Fibroblast of mammary gland (primary cell): ENCODE data around the gene GAP43.
A peak's percentile ranks its signal among the peaks of the same experiment; 100 is the strongest.

Experiments
- DNase-seq: peaks from one replicate; pipeline ENCODE4 v3.0.0-alpha.2; 2010; ENCODE audit warnings: low read depth
- H3K4me3 ChIP-seq: 2 replicates; pipeline ENCODE4 v1.5.1; 2011; ENCODE audit warnings: low read depth, mild to moderate bottlenecking, low read length, moderate library complexity; ENCODE audit not compliant: control insufficient read depth
- TF ChIP-seq, protein P1 (sequence below): conservative IDR thresholded peaks from 2 replicates; pipeline ENCODE4 v1.5.1; 2011; ENCODE audit warnings: low read depth, low read length, inconsistent platforms; ENCODE audit not compliant: control insufficient read depth, insufficient read depth

GAP43 gene

GRCh38 chr3:115634052-115634451, 10.7 kb downstream of the GAP43 start:
- no peak for DNase-seq
- TF ChIP-seq, protein P1, sequence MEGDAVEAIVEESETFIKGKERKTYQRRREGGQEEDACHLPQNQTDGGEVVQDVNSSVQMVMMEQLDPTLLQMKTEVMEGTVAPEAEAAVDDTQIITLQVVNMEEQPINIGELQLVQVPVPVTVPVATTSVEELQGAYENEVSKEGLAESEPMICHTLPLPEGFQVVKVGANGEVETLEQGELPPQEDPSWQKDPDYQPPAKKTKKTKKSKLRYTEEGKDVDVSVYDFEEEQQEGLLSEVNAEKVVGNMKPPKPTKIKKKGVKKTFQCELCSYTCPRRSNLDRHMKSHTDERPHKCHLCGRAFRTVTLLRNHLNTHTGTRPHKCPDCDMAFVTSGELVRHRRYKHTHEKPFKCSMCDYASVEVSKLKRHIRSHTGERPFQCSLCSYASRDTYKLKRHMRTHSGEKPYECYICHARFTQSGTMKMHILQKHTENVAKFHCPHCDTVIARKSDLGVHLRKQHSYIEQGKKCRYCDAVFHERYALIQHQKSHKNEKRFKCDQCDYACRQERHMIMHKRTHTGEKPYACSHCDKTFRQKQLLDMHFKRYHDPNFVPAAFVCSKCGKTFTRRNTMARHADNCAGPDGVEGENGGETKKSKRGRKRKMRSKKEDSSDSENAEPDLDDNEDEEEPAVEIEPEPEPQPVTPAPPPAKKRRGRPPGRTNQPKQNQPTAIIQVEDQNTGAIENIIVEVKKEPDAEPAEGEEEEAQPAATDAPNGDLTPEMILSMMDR: no peak
- H3K4me3 ChIP-seq: no peak overlapping the region

DNA sequence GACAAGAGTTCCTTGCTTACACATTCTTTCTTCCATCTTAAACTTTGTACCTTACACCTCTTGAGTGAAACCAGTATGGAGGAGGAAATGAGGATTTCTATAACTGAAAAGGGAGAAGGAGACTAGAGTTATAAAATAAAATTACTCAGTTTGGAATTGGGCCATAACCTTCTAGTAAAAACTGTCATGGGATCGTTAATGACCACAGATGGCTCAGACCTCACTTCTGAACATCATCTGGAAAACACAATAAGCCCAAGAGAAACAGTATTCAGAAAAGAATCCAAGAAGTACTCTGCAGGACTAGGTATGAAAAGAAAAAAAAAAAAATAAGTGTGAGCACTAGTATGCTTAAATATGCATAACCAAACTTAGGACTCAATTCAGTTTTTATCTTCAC, 12.1 kb downstream of the GAP43 start:
- H3K4me3 ChIP-seq: no peak overlapping the region
- DNase-seq: peak; percentile 10
- TF ChIP-seq, protein P1: no peak

GRCh38 chr3:115638241-115638640, 14.9 kb downstream of the GAP43 start:
- no peak for DNase-seq
- TF ChIP-seq, protein P1: no peak

DNA sequence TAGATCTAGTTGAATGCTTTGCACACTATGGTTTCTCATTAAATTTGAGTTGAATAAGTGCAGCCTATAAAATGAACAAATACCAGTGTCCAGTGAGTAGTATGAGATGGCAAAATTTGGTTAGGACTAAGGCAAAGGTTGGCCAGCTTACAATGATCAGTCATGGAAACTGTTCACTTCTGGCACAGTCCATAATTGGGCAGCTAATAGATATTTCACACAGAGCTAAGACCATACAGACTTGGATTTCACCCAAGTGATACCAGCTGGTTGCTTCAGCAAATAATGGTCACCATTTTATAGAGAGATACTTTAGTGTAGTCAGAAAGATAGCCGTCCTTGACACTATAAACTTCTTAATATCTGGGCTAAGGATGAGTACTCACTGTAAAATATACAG, 15.7 kb downstream of the GAP43 start:
- DNase-seq: no peak
- no peak overlapping the region for H3K4me3 ChIP-seq
- TF ChIP-seq, protein P1: no peak

More at GRCh38 chr3:115638241-115638640, 14.9 kb downstream of the GAP43 start:
- no peak overlapping the region for H3K4me3 ChIP-seq

GRCh38 chr3:115644391-115644790, 21.1 kb downstream of the GAP43 start:
- no peak overlapping the region for H3K4me3 ChIP-seq
- TF ChIP-seq, protein P1: no peak
- DNase-seq: no peak

- peak; percentile 23 for DNase-seq
- H3K4me3 ChIP-seq: no peak overlapping the region
- TF ChIP-seq, protein P1: no peak
These were observed 22.8 kb downstream of the GAP43 start for GRCh38 chr3:115646027-115646690.
